Kidney capillary endothelial cell (primary cell): ENCODE results near the gene DGCR8.

ENCODE experiments used
- DNase-seq: peaks from one replicate; pipeline ENCODE4 v3.0.0-alpha.2; 2018; ENCODE audit warnings: low spot score

Gene DGCR8

GRCh38 chr22:20110359-20110985 is 30.4 kb downstream of the DGCR8 start:
- no peak for DNase-seq

- DNase-seq: peak; percentile 36
Measured at GRCh38 chr22:20111045-20111688, 31.1 kb downstream of the DGCR8 start.

- no peak for DNase-seq
Measured at GRCh38 chr22:20111689-20112622, 31.9 kb downstream of the DGCR8 start.

- DNase-seq: no peak
Measured at GRCh38 chr22:20112623-20113511, 32.8 kb downstream of the DGCR8 start.

- DNase-seq: no peak
Measured at GRCh38 chr22:20113551-20114310, 33.7 kb downstream of the DGCR8 start.

GRCh38 chr22:20114506-20115475 is 34.8 kb downstream of the DGCR8 start:
- DNase-seq: no peak

- no peak for DNase-seq
Measured at GRCh38 chr22:20115691-20116375, 35.8 kb downstream of the DGCR8 start, which contains the start of gene RANBP1. TSS of gene RANBP1 (plus strand) at chr22:20116104. CDS start at chr22:20116185, 81 bp downstream.

GRCh38 chr22:20116376-20116950 is 36.4 kb downstream of the DGCR8 start:
- no peak for DNase-seq

- peak; percentile 95 for DNase-seq
Measured at GRCh38 chr22:20116951-20117632, 37.1 kb downstream of the DGCR8 start, which contains the start of gene TRMT2A. TSS of gene TRMT2A (minus strand) at chr22:20117226. CDS start at chr22:20116906, 320 bp downstream.

GRCh38 chr22:20117633-20118299 is 37.7 kb downstream of the DGCR8 start:
- no peak for DNase-seq

- no peak for DNase-seq
Measured at GRCh38 chr22:20118300-20119020, 38.4 kb downstream of the DGCR8 start.

GRCh38 chr22:20121856-20122415 is 41.9 kb downstream of the DGCR8 start:
- no peak for DNase-seq

- no peak for DNase-seq
Measured at GRCh38 chr22:20123366-20124082, 43.5 kb downstream of the DGCR8 start.

- no peak for DNase-seq
Measured at GRCh38 chr22:20124083-20124787, 44.2 kb downstream of the DGCR8 start.
